ENCODE results near the gene RAPGEF1. TPM values are rescaled to one million over a fixed set of nuclear protein-coding genes. Genes with fewer than 3 reads are reported as not detected.

RAPGEF1 gene
- total RNA-seq, 4 donors from 2014 or later, result 13.1 to 73.7 (median 26.2) TPM

DNA sequence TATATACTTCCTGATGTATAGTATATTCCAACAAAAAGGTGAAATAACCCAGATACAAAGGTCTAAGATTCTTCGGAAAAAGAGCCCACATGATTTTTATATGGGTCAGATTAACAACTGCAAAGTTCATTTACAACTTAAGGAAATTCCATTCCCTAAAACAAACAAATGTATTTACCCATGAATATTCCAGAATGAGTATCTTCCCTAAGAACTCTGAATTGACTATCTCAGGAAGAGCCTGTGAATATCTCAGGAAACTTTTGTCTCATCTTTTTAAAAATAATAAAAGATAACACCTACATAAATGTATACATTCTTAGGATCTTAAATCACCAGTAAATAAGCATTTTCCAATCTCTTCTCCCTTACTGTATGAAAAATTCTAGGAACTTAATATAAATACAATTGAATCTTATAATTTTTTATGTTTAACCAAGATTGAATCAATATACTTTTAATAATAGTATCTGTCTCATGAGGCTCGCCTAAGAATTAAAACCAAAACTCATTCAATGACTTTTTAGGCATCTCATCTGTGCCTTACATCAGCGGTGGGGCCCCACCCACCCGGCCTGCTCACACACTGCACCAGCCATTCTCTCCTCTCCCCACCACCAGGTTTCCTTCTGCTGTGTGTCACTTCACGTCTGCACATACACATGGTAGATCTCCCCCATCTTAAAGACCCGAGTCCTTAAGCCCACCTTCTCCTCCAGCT, 78.1 kb downstream of the RAPGEF1 start:
- DNase-seq, result no peak
- H3K9me3 ChIP-seq, result no peaks in the 10 kb centered on the region
- intact Hi-C loops (cut with DNase I; ENCODE audit: low total_unique reads), result no loop called here
- H3K4me3 ChIP-seq, result no peak overlapping the region
- H3K27ac ChIP-seq, result no peak overlapping the region
- no peaks in the 10 kb centered on the region for H3K27me3 ChIP-seq
- no peak for TF ChIP-seq POLR2A (IDR thresholded peaks at IDR 0.05)
- TF ChIP-seq, protein P1, sequence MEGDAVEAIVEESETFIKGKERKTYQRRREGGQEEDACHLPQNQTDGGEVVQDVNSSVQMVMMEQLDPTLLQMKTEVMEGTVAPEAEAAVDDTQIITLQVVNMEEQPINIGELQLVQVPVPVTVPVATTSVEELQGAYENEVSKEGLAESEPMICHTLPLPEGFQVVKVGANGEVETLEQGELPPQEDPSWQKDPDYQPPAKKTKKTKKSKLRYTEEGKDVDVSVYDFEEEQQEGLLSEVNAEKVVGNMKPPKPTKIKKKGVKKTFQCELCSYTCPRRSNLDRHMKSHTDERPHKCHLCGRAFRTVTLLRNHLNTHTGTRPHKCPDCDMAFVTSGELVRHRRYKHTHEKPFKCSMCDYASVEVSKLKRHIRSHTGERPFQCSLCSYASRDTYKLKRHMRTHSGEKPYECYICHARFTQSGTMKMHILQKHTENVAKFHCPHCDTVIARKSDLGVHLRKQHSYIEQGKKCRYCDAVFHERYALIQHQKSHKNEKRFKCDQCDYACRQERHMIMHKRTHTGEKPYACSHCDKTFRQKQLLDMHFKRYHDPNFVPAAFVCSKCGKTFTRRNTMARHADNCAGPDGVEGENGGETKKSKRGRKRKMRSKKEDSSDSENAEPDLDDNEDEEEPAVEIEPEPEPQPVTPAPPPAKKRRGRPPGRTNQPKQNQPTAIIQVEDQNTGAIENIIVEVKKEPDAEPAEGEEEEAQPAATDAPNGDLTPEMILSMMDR (IDR thresholded peaks at IDR 0.05), result no peak
- H3K36me3 ChIP-seq, result no peaks in the 10 kb centered on the region
- no peaks in the 10 kb centered on the region for H3K4me1 ChIP-seq

GRCh38 chr9:131660466-131661405, 79.1 kb downstream of the RAPGEF1 start:
- H3K27me3 ChIP-seq, result no peaks in the 10 kb centered on the region
- intact Hi-C loops (cut with DNase I; ENCODE audit: low total_unique reads), result no loop called here
- no peak for TF ChIP-seq POLR2A (IDR thresholded peaks at IDR 0.05)
- TF ChIP-seq, protein P1 (IDR thresholded peaks at IDR 0.05), result no peak
- H3K4me3 ChIP-seq, result no peak overlapping the region
- no peak for DNase-seq
- no peaks in the 10 kb centered on the region for H3K9me3 ChIP-seq
- no peaks in the 10 kb centered on the region for H3K36me3 ChIP-seq
- H3K4me1 ChIP-seq, result no peaks in the 10 kb centered on the region
- H3K27ac ChIP-seq, result no peak overlapping the region

- DNase-seq, result no peak
- no peaks in the 10 kb centered on the region for H3K4me1 ChIP-seq
- H3K27me3 ChIP-seq, result no peaks in the 10 kb centered on the region
- no peaks in the 10 kb centered on the region for H3K9me3 ChIP-seq
- H3K4me3 ChIP-seq, result no peak overlapping the region
- H3K36me3 ChIP-seq, result no peaks in the 10 kb centered on the region
- intact Hi-C loops (cut with DNase I; ENCODE audit: low total_unique reads), result no loop called here
- no peak for TF ChIP-seq POLR2A (IDR thresholded peaks at IDR 0.05)
- TF ChIP-seq, protein P1 (IDR thresholded peaks at IDR 0.05), result no peak
- H3K27ac ChIP-seq, result no peak overlapping the region
Observed at GRCh38 chr9:131658377-131659129, 81.3 kb downstream of the RAPGEF1 start.

- no peaks in the 10 kb centered on the region for H3K4me1 ChIP-seq
- no peaks in the 10 kb centered on the region for H3K27me3 ChIP-seq
- no peak overlapping the region for H3K4me3 ChIP-seq
- intact Hi-C loops (cut with DNase I; ENCODE audit: low total_unique reads), result no loop called here
- H3K27ac ChIP-seq, result no peak overlapping the region
- no peaks in the 10 kb centered on the region for H3K36me3 ChIP-seq
- TF ChIP-seq POLR2A (IDR thresholded peaks at IDR 0.05), result no peak
- TF ChIP-seq, protein P1 (IDR thresholded peaks at IDR 0.05), result no peak
- no peak for DNase-seq
- H3K9me3 ChIP-seq, result no peaks in the 10 kb centered on the region
Observed at GRCh38 chr9:131657940-131658339, 81.9 kb downstream of the RAPGEF1 start.

Data from uterus (tissue), 4 donors.